Measurements from ENCODE around the gene PPP5C. TPM values are rescaled to one million over a fixed set of nuclear protein-coding genes. Genes with fewer than 3 reads are reported as not detected.

The PPP5C gene
- polyA plus RNA-seq, 1 donor from 2014 or later = 99.3 TPM

DNA sequence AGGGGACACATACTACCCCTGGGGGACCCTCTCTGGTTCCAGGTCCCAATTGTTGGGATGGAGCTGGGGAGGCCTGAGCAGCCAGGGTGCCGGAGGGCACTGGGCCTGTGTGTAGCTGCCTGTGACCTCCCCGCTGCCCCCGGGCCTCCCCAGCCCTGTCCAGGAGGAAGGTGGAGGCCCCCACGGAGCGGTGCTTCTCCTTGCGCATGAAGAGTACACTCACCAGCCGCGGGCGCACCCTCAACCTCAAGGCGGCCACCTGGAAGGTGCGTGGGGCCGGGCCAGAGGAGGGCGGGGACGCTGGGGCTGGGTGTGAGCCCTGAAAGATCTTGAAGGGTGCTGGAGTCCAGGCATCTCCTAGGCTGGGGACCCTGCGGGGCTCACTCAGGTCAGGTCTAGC lies 38.4 kb upstream of the PPP5C start:
- H3K9me3 ChIP-seq (ENCODE audit: low read length) = no peaks in the 10 kb centered on the region
- no peak overlapping the region for H3K9ac ChIP-seq (ENCODE audit: low read length)
- no peaks in the 10 kb centered on the region for H3K9me2 ChIP-seq (ENCODE audit: insufficient read depth, low read length)
- H3K36me3 ChIP-seq (ENCODE audit: insufficient read depth, low read length) = no peaks in the 10 kb centered on the region
- no peaks in the 10 kb centered on the region for H3K27me3 ChIP-seq (ENCODE audit: insufficient read depth, low read depth, low read length)
- H3K79me2 ChIP-seq (replicated peaks; ENCODE audit: insufficient read depth, low read length) = no peaks in the 10 kb centered on the region
- H2AFZ ChIP-seq (ENCODE audit: low read depth, low read length) = no peak overlapping the region
- no peak overlapping the region for H3K4me2 ChIP-seq (ENCODE audit: low read length)
- H3F3A ChIP-seq (ENCODE audit: insufficient read depth, low read length, poor library complexity, severe bottlenecking) = no peaks in the 10 kb centered on the region
- no peak overlapping the region for H3K4me3 ChIP-seq (ENCODE audit: low read length)
- H3K27ac ChIP-seq (ENCODE audit: low read length) = no peak overlapping the region
- TF ChIP-seq SMC3 (conservative IDR thresholded peaks at IDR 0.05; ENCODE audit: poor library complexity) (no peak), TAF1 (IDR thresholded peaks at IDR 0.05; ENCODE audit: low read depth) (no peak), EZH2 (IDR thresholded peaks at IDR 0.05; ENCODE audit: borderline replicate concordance, insufficient read depth, low read length, poor library complexity, severe bottlenecking) (no peak), MXI1 (conservative IDR thresholded peaks at IDR 0.05; ENCODE audit: poor library complexity, severe bottlenecking) (no peak), RAD21 (conservative IDR thresholded peaks at IDR 0.05) (no peak), POLR2AphosphoS5 (IDR thresholded peaks at IDR 0.05) (no peak), EP300 (conservative IDR thresholded peaks at IDR 0.05; ENCODE audit: poor library complexity, severe bottlenecking) (no peak)
- TF ChIP-seq, protein P1, sequence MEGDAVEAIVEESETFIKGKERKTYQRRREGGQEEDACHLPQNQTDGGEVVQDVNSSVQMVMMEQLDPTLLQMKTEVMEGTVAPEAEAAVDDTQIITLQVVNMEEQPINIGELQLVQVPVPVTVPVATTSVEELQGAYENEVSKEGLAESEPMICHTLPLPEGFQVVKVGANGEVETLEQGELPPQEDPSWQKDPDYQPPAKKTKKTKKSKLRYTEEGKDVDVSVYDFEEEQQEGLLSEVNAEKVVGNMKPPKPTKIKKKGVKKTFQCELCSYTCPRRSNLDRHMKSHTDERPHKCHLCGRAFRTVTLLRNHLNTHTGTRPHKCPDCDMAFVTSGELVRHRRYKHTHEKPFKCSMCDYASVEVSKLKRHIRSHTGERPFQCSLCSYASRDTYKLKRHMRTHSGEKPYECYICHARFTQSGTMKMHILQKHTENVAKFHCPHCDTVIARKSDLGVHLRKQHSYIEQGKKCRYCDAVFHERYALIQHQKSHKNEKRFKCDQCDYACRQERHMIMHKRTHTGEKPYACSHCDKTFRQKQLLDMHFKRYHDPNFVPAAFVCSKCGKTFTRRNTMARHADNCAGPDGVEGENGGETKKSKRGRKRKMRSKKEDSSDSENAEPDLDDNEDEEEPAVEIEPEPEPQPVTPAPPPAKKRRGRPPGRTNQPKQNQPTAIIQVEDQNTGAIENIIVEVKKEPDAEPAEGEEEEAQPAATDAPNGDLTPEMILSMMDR (IDR thresholded peaks at IDR 0.05; ENCODE audit: poor library complexity, severe bottlenecking) = no peak
- TF ChIP-seq, protein P2, sequence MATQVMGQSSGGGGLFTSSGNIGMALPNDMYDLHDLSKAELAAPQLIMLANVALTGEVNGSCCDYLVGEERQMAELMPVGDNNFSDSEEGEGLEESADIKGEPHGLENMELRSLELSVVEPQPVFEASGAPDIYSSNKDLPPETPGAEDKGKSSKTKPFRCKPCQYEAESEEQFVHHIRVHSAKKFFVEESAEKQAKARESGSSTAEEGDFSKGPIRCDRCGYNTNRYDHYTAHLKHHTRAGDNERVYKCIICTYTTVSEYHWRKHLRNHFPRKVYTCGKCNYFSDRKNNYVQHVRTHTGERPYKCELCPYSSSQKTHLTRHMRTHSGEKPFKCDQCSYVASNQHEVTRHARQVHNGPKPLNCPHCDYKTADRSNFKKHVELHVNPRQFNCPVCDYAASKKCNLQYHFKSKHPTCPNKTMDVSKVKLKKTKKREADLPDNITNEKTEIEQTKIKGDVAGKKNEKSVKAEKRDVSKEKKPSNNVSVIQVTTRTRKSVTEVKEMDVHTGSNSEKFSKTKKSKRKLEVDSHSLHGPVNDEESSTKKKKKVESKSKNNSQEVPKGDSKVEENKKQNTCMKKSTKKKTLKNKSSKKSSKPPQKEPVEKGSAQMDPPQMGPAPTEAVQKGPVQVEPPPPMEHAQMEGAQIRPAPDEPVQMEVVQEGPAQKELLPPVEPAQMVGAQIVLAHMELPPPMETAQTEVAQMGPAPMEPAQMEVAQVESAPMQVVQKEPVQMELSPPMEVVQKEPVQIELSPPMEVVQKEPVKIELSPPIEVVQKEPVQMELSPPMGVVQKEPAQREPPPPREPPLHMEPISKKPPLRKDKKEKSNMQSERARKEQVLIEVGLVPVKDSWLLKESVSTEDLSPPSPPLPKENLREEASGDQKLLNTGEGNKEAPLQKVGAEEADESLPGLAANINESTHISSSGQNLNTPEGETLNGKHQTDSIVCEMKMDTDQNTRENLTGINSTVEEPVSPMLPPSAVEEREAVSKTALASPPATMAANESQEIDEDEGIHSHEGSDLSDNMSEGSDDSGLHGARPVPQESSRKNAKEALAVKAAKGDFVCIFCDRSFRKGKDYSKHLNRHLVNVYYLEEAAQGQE (IDR thresholded peaks at IDR 0.05; ENCODE audit: borderline replicate concordance) = no peak
- H4K20me1 ChIP-seq (ENCODE audit: insufficient read depth) = no peaks in the 10 kb centered on the region

DNA sequence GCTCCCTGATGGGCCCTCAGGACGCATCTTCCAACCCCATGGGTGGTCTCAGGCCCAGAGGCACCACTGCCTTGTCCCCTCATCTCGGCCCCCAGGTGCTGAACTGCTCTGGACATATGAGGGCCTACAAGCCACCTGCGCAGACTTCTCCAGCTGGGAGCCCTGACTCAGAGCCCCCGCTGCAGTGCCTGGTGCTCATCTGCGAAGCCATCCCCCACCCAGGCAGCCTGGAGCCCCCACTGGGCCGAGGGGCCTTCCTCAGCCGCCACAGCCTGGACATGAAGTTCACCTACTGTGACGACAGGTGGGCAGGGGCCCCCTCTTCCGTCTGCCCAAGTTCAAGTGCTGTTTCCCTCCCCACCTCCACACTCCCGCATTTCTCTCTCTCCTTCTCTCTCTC lies 37.8 kb upstream of the PPP5C start:
- H3K4me3 ChIP-seq (ENCODE audit: low read length) = no peak overlapping the region
- no peak overlapping the region for H3K4me2 ChIP-seq (ENCODE audit: low read length)
- no peaks in the 10 kb centered on the region for H3K36me3 ChIP-seq (ENCODE audit: insufficient read depth, low read length)
- no peaks in the 10 kb centered on the region for H3K9me2 ChIP-seq (ENCODE audit: insufficient read depth, low read length)
- H2AFZ ChIP-seq (ENCODE audit: low read depth, low read length) = no peak overlapping the region
- no peaks in the 10 kb centered on the region for H3F3A ChIP-seq (ENCODE audit: insufficient read depth, low read length, poor library complexity, severe bottlenecking)
- no peaks in the 10 kb centered on the region for H4K20me1 ChIP-seq (ENCODE audit: insufficient read depth)
- no peak overlapping the region for H3K9ac ChIP-seq (ENCODE audit: low read length)
- no peak overlapping the region for H3K27ac ChIP-seq (ENCODE audit: low read length)
- no peaks in the 10 kb centered on the region for H3K9me3 ChIP-seq (ENCODE audit: low read length)
- no peaks in the 10 kb centered on the region for H3K79me2 ChIP-seq (replicated peaks; ENCODE audit: insufficient read depth, low read length)
- H3K27me3 ChIP-seq (ENCODE audit: insufficient read depth, low read depth, low read length) = no peaks in the 10 kb centered on the region
- no peak for TF ChIP-seq EZH2 (IDR thresholded peaks at IDR 0.05; ENCODE audit: borderline replicate concordance, insufficient read depth, low read length, poor library complexity, severe bottlenecking)
- no peak for TF ChIP-seq TAF1 (IDR thresholded peaks at IDR 0.05; ENCODE audit: low read depth)
- TF ChIP-seq, protein P2 (IDR thresholded peaks at IDR 0.05; ENCODE audit: borderline replicate concordance) = no peak
- no peak for TF ChIP-seq POLR2AphosphoS5 (IDR thresholded peaks at IDR 0.05)
